ENCODE data around the gene ADGRL3.
A peak's percentile ranks its signal among the peaks of the same experiment; 100 is the strongest.

Gene ADGRL3

DNA sequence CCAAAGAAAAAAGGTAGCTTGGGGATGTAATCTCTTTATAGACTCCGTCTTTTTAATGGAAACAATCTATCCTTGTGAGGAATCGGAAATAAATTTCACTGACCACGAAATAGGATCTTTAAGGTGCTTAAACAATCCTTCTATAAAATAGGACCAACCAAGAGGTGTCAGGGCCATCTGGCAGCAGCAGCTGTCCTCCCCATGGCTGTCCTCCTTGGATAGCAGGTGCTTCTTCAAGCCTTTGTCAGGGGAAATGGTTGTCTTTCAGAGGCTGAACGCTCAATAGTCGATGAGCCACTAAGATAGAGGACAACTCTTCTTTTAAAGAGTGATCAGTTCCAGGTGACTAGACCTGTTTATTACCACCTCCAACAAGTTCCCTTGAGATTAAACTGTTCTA, 231.0 kb downstream of the ADGRL3 start:
- no peak for FAIRE-seq

DNA sequence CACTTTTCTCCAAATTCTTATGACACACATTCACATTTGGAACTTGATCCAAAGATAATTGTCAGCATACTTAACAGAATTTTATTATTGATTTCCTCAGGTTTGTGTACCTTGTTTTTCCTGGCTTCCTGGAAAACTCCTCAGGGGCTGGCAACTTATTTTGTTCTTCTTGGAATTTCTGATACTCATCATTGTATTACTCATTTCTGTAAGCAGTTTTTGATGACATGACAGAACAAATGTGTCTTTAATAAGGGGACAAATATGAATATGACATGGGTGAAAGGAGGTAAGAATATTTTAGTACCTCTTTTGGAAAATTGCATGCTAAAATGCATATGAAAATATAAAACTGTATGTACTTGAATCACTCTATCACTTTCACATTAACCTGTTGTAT, 237.8 kb downstream of the ADGRL3 start:
- no peak for FAIRE-seq

DNA sequence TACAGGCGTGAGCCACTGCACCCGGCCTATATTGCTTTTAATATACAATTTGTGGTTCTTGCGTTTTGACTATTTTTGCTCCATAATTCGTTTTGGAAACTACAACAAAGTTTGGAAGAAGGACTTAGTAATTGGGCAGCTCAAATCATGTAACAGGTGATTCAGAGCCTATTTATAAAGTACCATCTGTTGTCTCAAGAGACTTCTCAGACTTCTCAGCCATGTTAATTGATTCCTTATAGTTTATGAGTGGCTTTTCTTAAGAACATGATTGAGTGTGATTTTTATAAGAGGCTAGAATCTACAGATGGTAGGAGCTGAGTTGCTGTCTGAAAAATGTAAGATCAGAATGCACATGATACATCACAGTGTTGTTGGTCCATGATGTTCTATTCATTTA, 240.2 kb downstream of the ADGRL3 start:
- no peak for FAIRE-seq

DNA sequence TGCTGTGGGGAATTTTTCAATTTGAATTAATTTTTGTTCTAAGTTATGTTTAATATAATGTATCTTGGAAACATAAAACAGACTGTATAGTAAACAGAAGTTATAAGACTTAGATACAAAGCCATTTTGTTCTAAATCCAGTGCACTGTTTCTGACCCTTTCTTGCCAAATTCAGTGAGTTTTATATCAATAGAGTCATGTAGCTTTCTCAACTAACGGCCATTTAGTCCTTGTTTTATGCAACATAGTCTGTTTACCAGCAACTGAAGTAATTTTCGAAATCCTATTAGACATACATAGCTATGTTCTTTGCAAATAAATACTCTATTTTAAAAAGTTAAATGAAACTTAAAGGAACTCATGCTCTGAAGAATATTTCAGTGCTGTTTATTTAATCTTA, 242.8 kb downstream of the ADGRL3 start:
- FAIRE-seq = no peak

DNA sequence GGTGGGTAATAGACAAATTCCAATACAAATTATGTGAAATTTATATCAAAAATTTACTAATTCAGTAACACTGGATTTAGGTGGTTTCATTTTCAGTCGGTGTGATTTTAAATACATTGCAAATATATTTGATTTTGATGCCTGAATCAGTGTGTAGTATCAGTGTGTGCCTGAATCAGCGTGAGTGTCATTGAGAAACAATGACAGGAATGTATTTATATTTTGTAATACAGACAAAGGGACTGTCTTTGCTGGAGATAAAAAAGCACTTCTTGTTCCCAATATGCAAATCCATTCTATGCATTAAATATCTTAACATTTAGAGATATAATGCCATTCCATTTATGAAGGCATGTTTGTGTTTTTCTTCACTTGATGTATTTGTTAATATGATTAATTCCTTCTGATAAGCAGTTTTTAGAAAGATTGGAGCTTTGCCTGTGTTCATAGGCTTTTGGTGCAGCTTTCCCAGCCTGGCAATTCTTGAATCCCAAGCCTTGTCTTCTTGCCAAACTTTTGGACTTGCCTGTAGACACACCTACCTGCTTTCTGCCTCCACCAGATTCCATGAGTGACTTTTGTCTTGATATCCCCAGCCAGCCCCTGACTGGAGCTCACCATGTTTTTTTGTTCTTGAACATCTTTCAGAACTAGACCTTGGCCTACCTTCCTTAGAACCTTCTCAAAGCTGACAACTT, 243.8 kb downstream of the ADGRL3 start:
- FAIRE-seq = no peak

DNA sequence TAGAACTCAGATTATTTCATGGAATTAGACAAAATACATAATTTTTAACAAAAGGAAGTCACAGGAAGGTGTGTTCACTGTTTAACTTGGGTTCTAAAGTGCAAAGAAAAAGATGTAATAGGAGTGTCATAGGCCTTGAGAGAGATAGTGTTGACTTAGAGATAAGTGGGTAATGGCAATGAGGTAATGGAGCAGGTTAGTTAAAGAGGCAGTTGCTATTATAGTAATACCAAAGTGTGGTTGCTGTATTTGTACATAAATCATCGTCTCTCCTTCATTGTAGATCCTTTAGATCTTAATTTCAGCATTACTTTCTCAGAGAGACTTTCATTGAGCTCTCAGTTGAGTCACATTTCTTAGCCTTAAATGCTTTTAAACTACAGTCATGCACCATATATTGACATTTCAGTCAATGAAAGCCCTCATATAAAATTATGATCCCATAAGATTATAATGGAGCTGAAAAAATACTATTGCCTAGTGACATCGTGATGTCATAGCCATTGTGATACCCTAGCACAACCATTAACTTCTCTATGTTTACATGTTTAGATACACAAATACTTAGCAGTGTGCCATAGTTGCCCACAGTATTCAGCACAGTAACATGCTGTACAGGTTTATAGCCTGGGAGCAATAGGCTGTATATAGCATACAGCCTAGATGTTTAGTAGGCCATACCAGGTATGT, 245.4 kb downstream of the ADGRL3 start:
- FAIRE-seq = no peak

DNA sequence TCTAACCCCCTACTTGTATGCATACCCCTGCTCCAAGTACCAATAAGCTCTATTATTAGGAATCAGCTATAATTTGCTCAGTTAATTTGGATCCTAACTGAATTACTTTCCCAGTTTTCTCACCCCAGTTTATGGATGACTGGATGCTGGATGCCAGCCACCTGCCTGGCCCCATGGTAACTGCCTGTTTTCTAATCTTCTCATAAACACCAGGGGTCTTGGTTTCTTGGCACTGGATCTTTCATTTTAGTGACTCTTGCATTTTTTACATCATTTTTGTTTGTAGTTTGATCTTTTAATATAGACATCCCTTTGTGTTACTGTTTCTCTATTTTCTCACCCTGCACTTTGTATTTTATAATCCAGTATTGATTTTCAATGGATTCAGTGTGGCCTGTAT, 246.8 kb downstream of the ADGRL3 start:
- no peak for FAIRE-seq

DNA sequence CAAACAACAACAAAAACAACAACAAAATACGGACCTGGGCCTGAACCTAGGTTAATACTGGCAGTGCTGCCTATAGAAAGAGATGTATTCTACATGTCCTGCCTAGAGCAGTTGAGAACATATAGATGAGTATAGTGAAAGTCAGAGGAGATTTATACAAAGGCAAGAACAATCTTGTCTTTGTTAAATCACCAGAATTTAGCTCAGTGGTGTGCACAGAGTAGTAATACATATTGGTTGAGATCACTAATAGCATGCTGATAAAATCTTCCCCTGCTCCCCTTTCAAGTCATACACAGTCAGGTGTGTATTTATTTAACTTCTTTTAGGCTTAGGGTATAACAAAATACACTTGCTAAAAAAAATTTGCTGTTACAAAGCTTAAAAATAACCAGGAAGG, 247.8 kb downstream of the ADGRL3 start:
- FAIRE-seq = no peak

DNA sequence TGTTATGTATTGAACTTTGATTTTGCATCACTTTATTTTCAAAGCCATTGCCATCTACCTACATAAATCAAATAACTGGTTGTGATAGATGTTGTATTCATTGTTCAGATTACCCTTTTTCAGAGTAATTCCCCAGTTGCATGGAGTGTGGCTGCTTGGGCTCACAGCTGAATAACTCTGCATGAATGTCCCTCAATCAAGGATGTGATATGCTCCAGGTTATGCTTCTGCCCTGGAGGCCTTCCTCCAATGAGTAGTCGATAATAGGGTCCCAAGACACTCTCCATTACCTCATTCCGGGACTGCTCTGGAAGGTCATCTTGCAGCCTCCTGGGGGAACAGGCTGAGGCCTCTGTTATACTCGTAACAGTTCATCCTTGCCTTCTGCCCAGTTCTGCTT, 251.8 kb downstream of the ADGRL3 start:
- FAIRE-seq = no peak

DNA sequence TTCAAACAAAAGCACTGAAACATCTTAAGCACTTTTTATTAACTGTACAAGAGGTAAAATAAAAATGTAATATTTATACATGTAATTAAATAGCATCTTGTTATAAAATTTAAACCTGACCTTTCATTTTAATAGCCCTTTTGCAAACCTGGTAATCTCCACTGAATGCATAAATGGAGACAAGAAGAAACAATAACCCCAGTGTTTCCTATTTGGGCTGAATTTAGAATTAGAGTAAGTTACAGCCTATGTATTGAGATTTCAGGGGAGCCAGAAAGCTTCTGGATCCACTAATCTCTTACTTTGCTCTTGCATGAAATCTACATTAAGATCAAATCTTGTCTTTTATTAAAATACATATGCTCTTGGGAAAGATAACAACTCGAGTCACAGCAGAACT, 261.8 kb downstream of the ADGRL3 start:
- FAIRE-seq = no peak

DNA sequence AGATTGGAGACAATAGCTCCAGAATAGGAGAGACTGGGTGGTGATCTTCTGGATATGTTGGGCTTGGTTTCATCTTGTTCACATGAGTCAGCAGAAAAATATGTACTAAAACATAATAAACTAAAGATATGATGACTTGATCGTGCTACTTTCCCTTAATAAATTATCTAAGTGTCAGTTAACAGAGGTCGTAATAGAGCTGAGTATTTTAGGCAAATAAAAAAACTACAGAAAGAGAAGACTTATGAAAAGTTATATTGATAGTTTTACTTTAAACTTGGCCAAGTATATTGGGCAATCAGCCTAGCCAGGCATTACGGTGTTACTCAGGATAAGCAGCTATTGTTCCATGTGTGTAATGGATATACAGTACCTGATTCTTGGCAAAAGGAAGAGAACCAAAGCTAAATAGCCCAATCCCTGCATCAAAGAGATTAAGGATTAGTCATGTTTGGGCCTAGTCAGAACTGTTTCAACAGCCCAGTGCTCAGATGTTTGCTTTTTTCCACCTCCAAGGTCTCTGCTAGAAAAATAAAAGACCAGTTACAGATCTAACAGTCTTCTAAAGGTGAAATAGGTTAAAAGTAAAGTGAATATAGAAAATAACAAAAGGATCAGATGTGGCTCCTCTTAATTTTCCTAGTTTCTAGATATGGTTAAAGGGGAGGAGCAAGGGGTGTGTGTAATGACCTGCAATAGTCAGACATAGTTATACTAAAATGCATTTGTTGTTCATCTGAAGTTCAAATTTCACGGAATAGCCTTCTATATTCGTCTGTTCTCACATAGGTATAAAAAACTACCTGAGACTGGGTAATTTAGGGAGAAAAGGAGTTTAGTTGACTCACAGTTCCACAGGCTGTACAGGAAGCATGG, 262.6 kb downstream of the ADGRL3 start:
- no peak for FAIRE-seq

DNA sequence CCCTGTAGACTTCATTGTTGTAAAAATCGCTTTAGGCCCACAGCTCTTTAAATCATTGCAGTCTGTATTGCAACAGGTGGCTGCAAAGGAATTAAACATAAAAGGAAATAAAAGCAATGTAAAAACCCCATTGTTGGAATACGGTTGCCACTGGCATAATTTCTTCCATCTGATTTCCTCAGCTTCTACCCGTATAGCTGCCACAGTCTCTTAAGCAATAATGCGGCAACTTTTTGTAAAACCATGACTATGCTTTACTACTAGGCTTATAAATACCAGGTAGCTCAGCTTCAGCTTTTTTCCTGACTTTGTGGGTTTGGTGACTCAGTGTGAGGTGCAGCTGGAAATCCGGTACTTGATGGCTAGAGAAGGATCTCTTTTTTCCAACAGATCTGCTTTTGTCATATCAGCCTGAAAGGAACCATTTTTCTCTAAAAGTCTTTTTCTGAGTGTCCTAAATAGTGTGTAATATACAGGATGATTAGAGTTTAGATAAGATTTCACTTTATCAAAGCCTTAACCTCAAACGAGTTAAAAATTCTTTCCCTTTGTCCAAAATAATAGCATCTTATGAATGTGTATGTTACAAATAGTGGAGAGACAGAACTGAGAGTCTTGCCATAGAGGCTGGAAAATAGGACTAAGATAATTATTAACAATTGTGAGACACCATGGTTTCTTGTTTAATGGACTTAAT, 268.0 kb downstream of the ADGRL3 start:
- FAIRE-seq = no peak

DNA sequence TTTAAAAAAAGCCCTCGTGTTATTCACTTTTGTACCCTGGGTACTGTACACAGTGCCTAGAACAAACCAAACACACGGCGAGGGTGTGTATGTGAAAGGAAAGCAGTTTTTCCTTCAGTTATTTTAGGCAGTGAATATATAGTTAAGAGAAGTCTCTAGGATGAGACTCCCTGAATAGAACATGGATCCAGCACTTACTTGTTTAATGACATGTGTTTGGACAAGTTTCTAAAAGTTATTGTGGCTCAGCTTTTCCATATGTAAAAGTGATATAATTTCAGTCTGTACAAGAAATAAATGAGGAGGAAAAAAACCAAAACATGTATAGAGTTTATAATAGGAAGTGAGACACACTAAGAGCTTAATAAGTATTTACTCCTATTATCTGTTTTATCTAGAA, 273.2 kb downstream of the ADGRL3 start:
- no peak for FAIRE-seq

DNA sequence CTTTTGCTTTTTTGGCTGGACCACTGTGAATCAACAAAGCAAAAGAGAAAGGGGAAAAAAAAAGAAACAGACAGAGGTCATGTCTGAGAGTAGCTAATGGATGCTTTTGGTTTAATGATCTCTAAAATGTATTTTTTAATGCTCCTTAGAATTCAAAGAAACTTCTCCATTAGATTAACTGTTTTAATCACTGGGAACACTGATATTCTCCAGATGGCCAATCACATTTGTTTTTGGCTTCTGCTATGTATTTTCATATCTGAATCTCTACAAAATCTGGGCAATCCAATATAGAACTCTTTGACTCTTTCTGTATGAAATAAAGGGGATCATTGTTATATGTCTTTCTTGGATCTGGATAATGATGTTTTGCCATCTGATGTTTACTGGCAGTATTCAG, 278.2 kb downstream of the ADGRL3 start:
- FAIRE-seq = no peak

DNA sequence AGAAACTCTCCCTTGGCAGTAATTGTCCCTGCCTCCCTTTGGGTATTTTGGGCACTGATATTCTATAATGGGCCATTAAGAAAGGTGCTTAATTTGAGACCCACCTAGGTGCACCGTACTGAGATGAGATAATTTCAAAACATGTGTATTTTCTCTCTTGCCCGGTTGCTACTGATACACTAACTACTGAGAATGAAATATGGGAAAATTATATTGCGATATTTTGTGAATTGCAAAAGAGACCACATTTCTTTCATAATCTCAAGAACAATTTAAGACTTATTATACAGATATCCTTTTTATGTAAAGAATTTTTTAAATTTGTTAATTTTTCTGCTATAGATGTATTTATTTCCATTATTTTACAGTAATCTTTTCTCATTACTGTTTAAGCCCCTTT, 284.9 kb downstream of the ADGRL3 start:
- peak; percentile 48 for FAIRE-seq

DNA sequence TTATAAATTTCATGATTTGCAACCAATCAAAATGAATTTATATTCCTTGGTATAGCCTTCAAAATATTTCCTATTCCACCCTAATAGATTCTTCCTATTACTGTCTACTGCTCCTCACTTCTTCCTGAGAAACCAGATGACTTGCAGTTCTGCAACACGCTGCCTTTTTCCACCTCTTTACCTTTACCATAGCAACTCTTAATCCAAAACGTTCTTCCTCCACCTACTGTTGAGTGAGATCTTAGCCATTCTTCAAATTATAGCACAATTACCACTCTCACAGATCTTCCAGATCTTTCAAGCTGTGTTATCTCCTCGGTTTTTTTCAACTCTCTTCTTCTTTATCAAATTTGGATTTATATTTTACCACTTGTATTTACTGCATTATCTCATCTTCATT, 289.8 kb downstream of the ADGRL3 start:
- FAIRE-seq = no peak

DNA sequence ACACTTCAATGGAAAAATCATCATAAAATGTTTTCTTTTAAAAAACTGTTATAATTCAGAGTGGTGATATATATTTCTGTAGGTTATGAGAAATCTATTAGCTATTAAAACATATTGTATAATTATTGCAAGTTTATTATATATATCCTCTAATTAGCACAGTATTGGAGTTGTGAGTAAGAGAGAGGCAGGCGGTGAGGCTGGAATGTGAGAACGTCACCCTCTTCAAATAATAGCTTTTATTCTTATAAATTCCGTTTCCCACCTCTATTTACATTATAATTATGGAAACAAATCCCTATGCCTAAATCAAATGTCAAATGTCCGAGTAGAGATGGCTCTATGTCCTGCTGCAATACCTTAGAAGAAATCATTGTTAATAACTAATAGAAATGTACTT, 292.9 kb downstream of the ADGRL3 start:
- FAIRE-seq = no peak

DNA sequence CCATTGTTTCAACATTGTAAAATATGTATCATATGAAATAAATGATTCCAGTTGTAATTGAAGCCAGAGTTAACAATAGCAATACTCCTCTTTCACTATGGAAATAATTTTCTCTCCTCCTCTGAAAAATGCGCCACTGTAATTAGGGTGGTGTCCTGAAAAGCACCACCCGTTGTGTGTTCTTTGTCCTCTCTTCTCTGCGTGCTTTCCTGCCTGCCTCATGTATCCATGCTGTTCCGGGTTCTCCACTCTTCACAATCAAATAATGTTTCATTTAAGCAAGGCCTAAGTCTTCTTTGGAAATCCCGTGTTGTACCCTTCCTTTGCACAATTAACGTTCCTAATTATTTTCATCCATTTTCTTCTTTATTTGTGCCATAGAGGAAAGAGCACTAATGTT, 293.3 kb downstream of the ADGRL3 start:
- FAIRE-seq = no peak

DNA sequence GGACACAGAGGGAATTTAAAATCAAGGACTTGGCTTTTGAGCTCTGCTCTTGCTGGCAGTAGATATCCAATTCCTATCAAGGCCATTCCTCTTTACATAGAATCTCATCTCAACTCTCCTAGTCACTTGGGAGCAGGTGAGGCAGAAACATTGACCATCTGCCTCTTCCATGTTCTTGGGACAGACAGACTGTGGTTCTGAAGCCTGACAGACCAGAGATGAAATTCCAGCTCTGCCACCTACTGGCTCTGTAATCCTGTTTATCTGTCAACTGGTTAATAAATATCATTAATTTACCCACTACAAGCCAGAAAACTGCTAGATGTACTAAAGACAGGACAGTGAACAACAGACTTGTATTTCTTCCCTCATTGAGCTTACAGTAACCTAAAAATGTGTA, 300.8 kb downstream of the ADGRL3 start:
- FAIRE-seq = no peak

DNA sequence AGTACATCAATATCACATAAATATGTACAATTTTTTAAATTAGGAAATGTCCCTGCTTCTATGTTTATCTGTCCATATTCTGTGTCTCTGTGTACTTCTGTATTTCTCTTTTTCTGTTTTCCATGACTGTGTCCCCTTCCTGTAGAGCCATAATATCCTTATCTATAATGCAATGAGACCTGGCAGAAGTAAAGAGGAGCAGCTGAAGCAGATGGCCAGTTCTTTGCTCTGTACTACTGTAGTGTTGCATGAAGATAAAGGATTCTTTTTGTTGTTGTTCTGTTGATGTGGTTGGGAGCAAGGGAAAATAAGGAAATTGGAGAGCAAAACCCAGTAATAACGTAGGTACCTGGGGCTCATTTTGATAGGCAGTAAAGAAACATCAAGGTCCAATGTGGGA, 301.7 kb downstream of the ADGRL3 start:
- no peak for FAIRE-seq

DNA sequence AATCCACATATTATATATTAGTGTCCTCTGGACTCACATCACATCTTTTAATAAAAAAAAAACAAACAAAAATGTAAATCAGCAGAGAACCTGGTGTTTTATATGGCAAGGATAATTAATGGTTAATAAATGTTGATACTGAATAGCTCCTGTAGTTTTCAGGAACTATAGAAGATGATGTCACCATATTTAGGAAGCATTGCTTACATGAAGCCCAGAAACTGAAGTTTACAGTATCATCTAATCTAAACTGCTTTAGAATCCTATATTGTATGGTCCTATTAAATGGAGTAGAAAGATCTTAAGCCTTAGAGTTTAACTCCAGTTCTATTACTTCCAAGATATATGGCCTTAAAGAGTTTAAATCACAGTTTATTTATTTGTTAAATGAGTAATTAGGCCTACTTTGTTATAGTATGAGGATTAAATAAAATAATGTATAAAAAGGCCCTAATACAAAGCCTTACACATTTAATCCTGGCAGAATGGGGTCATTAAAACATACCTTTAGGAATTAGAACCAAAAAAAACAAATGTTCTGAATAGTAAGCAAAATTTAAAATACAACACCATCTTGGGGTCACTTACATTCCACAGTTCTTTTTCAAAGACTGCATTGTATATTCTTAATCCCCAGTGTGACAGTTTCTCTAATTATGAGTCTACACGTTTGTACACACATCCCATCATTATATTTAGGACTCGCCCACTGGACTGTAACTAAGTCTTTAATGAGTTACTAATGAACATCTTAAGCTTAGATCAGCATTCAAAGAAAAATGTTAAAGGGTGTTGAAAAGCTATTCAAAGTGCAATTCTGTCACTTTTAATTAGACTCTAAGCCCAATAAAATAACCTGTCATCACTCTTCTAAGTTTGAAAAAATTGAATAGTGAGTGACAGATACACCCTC, 305.9 kb downstream of the ADGRL3 start:
- FAIRE-seq = no peak

DNA sequence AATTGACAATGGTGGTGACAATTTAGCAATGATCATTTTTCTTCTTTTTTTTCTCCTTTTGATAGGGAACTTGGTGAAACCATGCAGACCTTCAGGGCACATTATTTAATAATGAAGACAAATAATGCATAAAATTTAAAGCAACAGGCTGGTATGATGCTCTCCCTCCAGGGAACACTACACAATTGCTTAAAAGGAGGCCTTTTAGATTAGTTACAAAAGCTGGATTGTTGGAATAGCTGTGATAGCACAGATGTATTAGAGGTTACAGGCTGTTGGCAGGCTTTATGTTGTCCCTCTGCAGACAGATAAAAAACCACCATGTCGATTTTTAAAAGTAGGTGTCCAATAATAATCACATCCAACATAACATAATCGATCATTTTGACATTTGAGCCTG, 307.0 kb downstream of the ADGRL3 start:
- FAIRE-seq = no peak

Data from G401.6 (cell line).